A549 (cell line): Measurements from ENCODE around the gene APOBEC3H. TPM values are rescaled to one million over a fixed set of nuclear protein-coding genes. Genes with fewer than 3 reads are reported as not detected.

Source experiments
- ATAC-seq, 2 experiments: fragments of 200-7000 bp in 1 of 2; fragments of >200 bp in 1 of 2; cut with Nextera tagmentation in 1 of 2; cut with Tn5 transposase in 1 of 2; 3 replicates each; pipeline versions ENCODE4 v1.8.0 to v1.9.1; 2018 to 2020; ENCODE audit warnings: mild to moderate bottlenecking in 1 of 2, moderate library complexity in 1 of 2
- CTCF ChIA-PET: fragments of 300-600 bp; sonication (Branson Sonifier 250); formaldehyde crosslinking; extraction: SDS; loops from one replicate; lab custom pipeline; 2021; ENCODE audit warnings: antibody characterized with exemption, inconsistent platforms; lab: Yijun Ruan, JAX
- POLR2A ChIA-PET: fragments of 350-600 bp; formaldehyde crosslinking; extraction: SDS; loops from one replicate; lab custom pipeline; 2021; ENCODE audit warnings: antibody characterized with exemption, inconsistent platforms; lab: Yijun Ruan, JAX
- DNase-seq, 2 experiments: peaks; one replicate each; pipeline versions ENCODE4 v3.0.0 to v3.0.0-alpha.2; 2011 to 2016; ENCODE audit warnings: low read depth in 1 of 2, low spot score in 1 of 2
- FAIRE-seq: peaks from 2 replicates; lab custom pipeline; 2011; peaks lifted over from hg19 to GRCh38; lab: Jason Lieb, UNC
- H3K27ac ChIP-seq, 2 experiments: fragments of >200 bp; sonication (Bioruptor Twin); formaldehyde crosslinking; 3 replicates each; pipeline ENCODE4 v1.5.1; 2016 to 2017
- H3K4me1 ChIP-seq: fragments of >200 bp; sonication (Bioruptor Twin); formaldehyde crosslinking; 3 replicates; pipeline ENCODE4 v1.6.1; 2016
- H3K4me2 ChIP-seq: fragments of >200 bp; sonication (Bioruptor Twin); formaldehyde crosslinking; 3 replicates; pipeline ENCODE4 v1.6.1; 2016
- H3K4me3 ChIP-seq: fragments of >200 bp; sonication (Bioruptor Twin); formaldehyde crosslinking; 3 replicates; pipeline ENCODE4 v1.5.1; 2016
- H3K9me3 ChIP-seq: fragments of >200 bp; sonication (Bioruptor Twin); formaldehyde crosslinking; 3 replicates; pipeline ENCODE4 v1.6.1; 2016
- ATOH8 ChIP-seq: fragments of 250-450 bp; sonication (Bioruptor Pico); IDR thresholded peaks from 2 replicates; pipeline ENCODE4 v1.5.0; 2020; ENCODE audit warnings: low read depth, mild to moderate bottlenecking, moderate library complexity
- CBX8 ChIP-seq: fragments of 200-600 bp; sonication (generic); IDR thresholded peaks from 2 replicates; pipeline ENCODE4 v1.6.1; 2016
- CEBPB ChIP-seq, 2 experiments: fragments of >200 bp in 1 of 2; sonication (Bioruptor Twin) in 1 of 2; formaldehyde crosslinking in 1 of 2; IDR thresholded peaks; 2 replicates each; pipeline ENCODE4 v1.6.1; 2012 to 2016
- EHF ChIP-seq: fragments of 250-450 bp; sonication (Bioruptor Pico); IDR thresholded peaks from 2 replicates; pipeline ENCODE4 v1.5.0; 2020; ENCODE audit warnings: mild to moderate bottlenecking
- EHMT2 ChIP-seq: fragments of 200-600 bp; sonication (generic); IDR thresholded peaks from 2 replicates; pipeline ENCODE4 v1.6.1; 2016; ENCODE audit warnings: antibody characterized with exemption, low read depth, mild to moderate bottlenecking, moderate library complexity
- FOSL2 ChIP-seq, 2 experiments: fragments of 450-650 bp in 1 of 2; fragments of >200 bp in 1 of 2; sonication (Bioruptor Twin) in 1 of 2; formaldehyde crosslinking; IDR thresholded peaks; 2 replicates each; pipeline versions ENCODE4 v1.5.0 to v1.6.1; 2016 to 2020; ENCODE audit warnings: mild to moderate bottlenecking in 1 of 2, moderate library complexity in 1 of 2
- MAX ChIP-seq: IDR thresholded peaks from 2 replicates; pipeline ENCODE4 v1.6.1; 2012
- TFCP2L1 ChIP-seq: fragments of 250-450 bp; sonication (Bioruptor Pico); IDR thresholded peaks from 2 replicates; pipeline ENCODE4 v1.5.0; 2021; ENCODE audit warnings: mild to moderate bottlenecking
- TP53 ChIP-seq: fragments of 250-450 bp; sonication (Bioruptor Pico); IDR thresholded peaks from 2 replicates; pipeline ENCODE4 v1.5.0; 2021; ENCODE audit warnings: mild to moderate bottlenecking, moderate library complexity
- ZC3H11A ChIP-seq: fragments of 450-650 bp; IDR thresholded peaks from 2 replicates; pipeline ENCODE4 v1.6.1; 2014; ENCODE audit warnings: antibody characterized with exemption, mild to moderate bottlenecking
- ZFP36 ChIP-seq: fragments of 450-650 bp; IDR thresholded peaks from 2 replicates; pipeline ENCODE4 v1.6.1; 2014; ENCODE audit warnings: borderline replicate concordance; ENCODE audit not compliant: partially characterized antibody
- WGBS: methylation state at CpG from one replicate; pipeline ENCODE4 v1.1.6; 2017; ENCODE audit errors: missing lambda C conversion rate; 5-methylcytosine and 5-hydroxymethylcytosine counted together
- polyA plus RNA-seq, 4 experiments: library from polyadenylated mRNA; depleted of rRNA in 3 of 4; stranded (reverse); fragments of >200 nt; fragmentation: RNase III in 1 of 4; extraction: RNeasy Plus Mini Kit Qiagen cat#74134 plus additional on column Dnase treatment in 1 of 4; gene quantifications; 2 replicates in 3 of 4; 3 replicates in 1 of 4; pipeline ENCODE4 v1.2.3, GENCODE V29; 2011 to 2017
- TF ChIP-seq, protein P1 (sequence below): IDR thresholded peaks from 2 replicates; pipeline ENCODE4 v1.6.1; 2012

The APOBEC3H gene
- polyA plus RNA-seq, 2 of the 4 experiments (the other 2 are of a cell fraction) = 0.39 to 0.43 TPM

GRCh38 chr22:39148727-39149535, 51.9 kb downstream of the APOBEC3H start:
- no peak for ATAC-seq
- H3K9me3 ChIP-seq = no peaks in the 10 kb centered on the region
- WGBS = 61% methylated on average over 4 of the region's 9 CpGs
- FAIRE-seq = no peak
- H3K4me2 ChIP-seq = no peak overlapping the region
- CTCF ChIA-PET = interaction anchor here (0.5 to 4.3 kb wide), 7 partner anchors 14 to 364 kb away, joined by 3 to 21 read pairs (median 3); no protein-coding TSS in a partner anchor
- no peak overlapping the region for H3K27ac ChIP-seq
- no peak for TF ChIP-seq EHMT2
- no peak for TF ChIP-seq TP53 (CRISPR knock-in tag)
- peak; percentile 52 for TF ChIP-seq ZFP36
- TF ChIP-seq, protein P1, sequence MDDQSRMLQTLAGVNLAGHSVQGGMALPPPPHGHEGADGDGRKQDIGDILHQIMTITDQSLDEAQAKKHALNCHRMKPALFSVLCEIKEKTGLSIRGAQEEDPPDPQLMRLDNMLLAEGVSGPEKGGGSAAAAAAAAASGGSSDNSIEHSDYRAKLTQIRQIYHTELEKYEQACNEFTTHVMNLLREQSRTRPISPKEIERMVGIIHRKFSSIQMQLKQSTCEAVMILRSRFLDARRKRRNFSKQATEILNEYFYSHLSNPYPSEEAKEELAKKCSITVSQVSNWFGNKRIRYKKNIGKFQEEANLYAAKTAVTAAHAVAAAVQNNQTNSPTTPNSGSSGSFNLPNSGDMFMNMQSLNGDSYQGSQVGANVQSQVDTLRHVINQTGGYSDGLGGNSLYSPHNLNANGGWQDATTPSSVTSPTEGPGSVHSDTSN = no peak
- no peak for TF ChIP-seq ZC3H11A
- TF ChIP-seq ATOH8 (CRISPR knock-in tag) = no peak
- H3K4me3 ChIP-seq = no peak overlapping the region
- no peak for DNase-seq
- peaks cover 20% of the 10 kb centered on the region; the same call in 2 of the 3 replicates for H3K4me1 ChIP-seq
- POLR2A ChIA-PET = no interaction called here

- H3K4me1 ChIP-seq = peaks cover 14% of the 10 kb centered on the region; the same call in 1 of the 3 replicates
- H3K4me3 ChIP-seq = no peak overlapping the region
- no peaks in the 10 kb centered on the region for H3K9me3 ChIP-seq
- no peak overlapping the region for H3K27ac ChIP-seq
- POLR2A ChIA-PET = no interaction called here
- 77% methylated on average over 11 of the region's 16 CpGs for WGBS
- CTCF ChIA-PET = interaction anchor here (0.5 to 4.3 kb wide), 4 partner anchors 15 to 363 kb away, joined by 3 to 21 read pairs (median 10); no protein-coding TSS in a partner anchor
- H3K4me2 ChIP-seq = no peak overlapping the region
- no peak for DNase-seq
- peak in 1 of 2 experiments; percentile 14; a peak in 1 of 6 replicates for ATAC-seq
- FAIRE-seq = no peak
- no peak for TF ChIP-seq CEBPB (IDR thresholded peaks at IDR 0.05)
- TF ChIP-seq MAX = no peak
- no peak for TF ChIP-seq FOSL2 (IDR thresholded peaks at IDR 0.05)
- TF ChIP-seq FOSL2 (CRISPR knock-in tag; IDR thresholded peaks at IDR 0.05) = no peak
- TF ChIP-seq CBX8 = no peak
- TF ChIP-seq TFCP2L1 (CRISPR knock-in tag) = no peak
- TF ChIP-seq, all 56 proteins: peak for 0
Measured at GRCh38 chr22:39149915-39150847, 53.1 kb downstream of the APOBEC3H start.

DNA sequence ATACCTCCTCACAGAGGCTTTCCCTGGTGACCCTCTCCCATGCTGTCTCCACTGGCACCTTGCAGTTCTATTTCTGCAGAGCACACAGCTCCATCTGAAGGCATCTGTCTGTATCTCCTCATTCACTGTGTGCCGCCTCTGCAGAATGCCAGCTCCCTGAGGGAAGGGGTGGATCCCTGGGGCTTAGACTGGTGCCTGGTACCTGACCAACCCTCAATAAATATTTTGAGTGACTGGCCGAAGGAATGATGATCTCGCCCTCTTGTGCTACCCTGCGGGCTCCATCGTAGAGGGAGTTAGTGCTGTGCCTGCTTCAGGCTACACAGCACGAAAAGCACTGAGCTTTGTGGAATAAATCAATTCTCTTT, 53.8 kb downstream of the APOBEC3H start:
- WGBS = 59% methylated on average over 6 of the region's 6 CpGs
- Histone ChIP-seq H3K27ac (no peak overlapping the region), H3K9me3 (no peaks in the 10 kb centered on the region), H3K4me2 (no peak overlapping the region), H3K4me3 (no peak overlapping the region), H3K4me1 (peaks cover 14% of the 10 kb centered on the region; the same call in 1 of the 3 replicates)
- peak in 1 of 2 experiments; percentile 33; a peak in 2 of 6 replicates for ATAC-seq
- CTCF ChIA-PET = interaction anchor here (1.0 to 4.3 kb wide), 2 partner anchors 16 to 148 kb away, joined by 3 to 21 read pairs; no protein-coding TSS in a partner anchor
- FAIRE-seq = no peak
- no peak for TF ChIP-seq EHF (CRISPR knock-in tag)
- no peak for TF ChIP-seq FOSL2 (IDR thresholded peaks at IDR 0.05)
- no peak for TF ChIP-seq FOSL2 (CRISPR knock-in tag; IDR thresholded peaks at IDR 0.05)
- no peak for TF ChIP-seq MAX
- TF ChIP-seq, all 56 proteins: peak for 0
- no peak for DNase-seq
- POLR2A ChIA-PET = no interaction called here
